Lower leg skin (tissue), 4 donors: ENCODE measurements around the gene CPT1A. TPM values are rescaled to one million over a fixed set of nuclear protein-coding genes. Genes with fewer than 3 reads are reported as not detected.
"Not testable (repeated sequence)": the region's sequence is repeated elsewhere in the genome, so short reads cannot be mapped to it uniquely, and the experiment has no call there.

Experiments
- DNase-seq, 2 donors: peaks; one replicate each; pipeline ENCODE4 v3.0.0-alpha.2; 2019; ENCODE audit warnings: low spot score in 2 of 2
- H3K4me3 ChIP-seq: fragments of 200-600 bp; sonication (generic); 2 replicates; pipeline ENCODE4 v1.5.1; 2017; ENCODE audit warnings: mild to moderate bottlenecking, low read depth; ENCODE audit not compliant: poor library complexity, severe bottlenecking
- CTCF ChIP-seq, 3 donors: fragments of 450-650 bp; IDR thresholded peaks; one replicate each; pipeline ENCODE4 v1.5.1; 2016; ENCODE audit warnings: antibody characterized with exemption in 3 of 3, mild to moderate bottlenecking in 3 of 3, moderate library complexity in 2 of 3
- POLR2A ChIP-seq, 2 donors: fragments of 450-650 bp; IDR thresholded peaks; one replicate each; pipeline ENCODE4 v1.6.1; 2016 to 2017; ENCODE audit warnings: antibody characterized with exemption in 2 of 2, mild to moderate bottlenecking in 1 of 2, moderate library complexity in 1 of 2
- WGBS, 2 donors: methylation state at CpG; one replicate each; pipeline ENCODE4 v1.1.5; 2018; 5-methylcytosine and 5-hydroxymethylcytosine counted together
- intact Hi-C: fragments of 100-400 bp; cut with DNase I; formaldehyde crosslinking; loops from one replicate; pipeline ENCODE4 v1.15.0; 2023; ENCODE audit warnings: low total_unique reads
- total RNA-seq, 4 donors: library from RNA; depleted of rRNA; stranded (reverse); fragments of >200 nt; gene quantifications; one replicate each; pipeline ENCODE4 v1.1.0, GENCODE V29; 2016

CPT1A gene
- total RNA-seq, 4 donors from 2014 or later = 23.4 to 95.8 (median 46.0) TPM

DNA sequence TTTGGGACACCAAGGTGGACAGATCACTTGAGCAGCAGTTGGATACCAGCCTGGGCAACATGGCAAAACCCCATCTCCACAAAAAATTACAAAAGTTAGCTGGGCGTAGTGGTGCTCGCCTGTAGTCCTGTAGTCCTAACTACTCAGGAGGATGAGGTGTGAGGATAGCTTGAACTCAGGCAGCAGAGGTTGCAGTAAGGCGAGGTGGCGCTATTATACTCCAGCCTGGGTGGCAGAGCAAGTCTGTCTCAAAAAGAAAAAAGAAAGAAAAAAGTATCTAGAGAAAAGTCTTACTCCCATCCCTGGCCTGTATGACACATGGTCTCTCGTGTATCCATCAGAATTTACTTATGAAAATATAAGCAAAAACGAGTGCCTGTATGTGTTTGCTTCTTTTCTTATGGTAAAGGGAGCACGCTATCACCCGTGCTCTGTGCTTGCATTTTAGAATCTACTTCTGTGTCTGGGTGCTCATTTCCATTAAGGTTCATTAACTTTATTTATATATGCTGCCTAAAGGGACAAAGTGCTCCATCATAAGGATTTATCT is 15.4 kb upstream of the CPT1A start:
- intact Hi-C loops = no loop called here
- no peak for TF ChIP-seq POLR2A (IDR thresholded peaks at IDR 0.05)
- TF ChIP-seq CTCF (IDR thresholded peaks at IDR 0.05) = no peak
- H3K4me3 ChIP-seq = no peak overlapping the region
- DNase-seq = no peak
- WGBS, 2 donors = 70 to 76% methylated on average over 8 of the region's 8 CpGs

DNA sequence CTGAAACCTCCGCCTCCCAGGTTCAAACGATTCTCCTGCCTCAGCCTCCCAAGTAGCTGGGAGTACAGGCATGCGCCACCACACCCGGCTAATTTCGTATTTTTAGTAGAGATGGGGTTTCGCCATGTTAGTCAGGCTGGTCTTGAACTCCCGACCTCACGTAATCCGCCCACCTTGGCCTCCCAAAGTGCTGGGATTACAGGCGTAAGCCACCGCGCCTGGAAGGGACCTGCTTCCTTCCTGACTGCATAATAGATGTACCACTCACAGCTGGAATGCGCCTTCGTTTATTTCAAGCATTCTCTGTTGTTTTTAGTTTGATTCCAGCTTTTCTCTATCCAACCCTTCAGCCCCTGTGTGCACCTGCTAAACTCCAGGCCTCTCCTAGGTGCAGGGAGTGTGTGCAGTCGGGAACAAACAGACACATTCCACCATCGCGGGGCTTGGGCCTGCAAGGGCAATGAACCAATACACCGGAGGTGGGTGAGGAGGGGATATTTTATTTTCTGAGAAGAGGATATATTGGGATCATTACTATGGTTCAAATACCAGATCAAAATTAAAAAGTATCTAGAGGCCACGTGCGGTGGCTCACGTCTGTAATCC is 14.8 kb upstream of the CPT1A start:
- not testable (repeated sequence) for DNase-seq, H3K4me3 ChIP-seq
- WGBS, 2 donors = 87 to 93% methylated on average over 21 of the region's 21 CpGs

GRCh38 chr11:68855205-68855981 is 13.7 kb upstream of the CPT1A start:
- no peak for TF ChIP-seq POLR2A (IDR thresholded peaks at IDR 0.05)
- TF ChIP-seq CTCF (IDR thresholded peaks at IDR 0.05) = no peak
- H3K4me3 ChIP-seq = no peak overlapping the region
- intact Hi-C loops = no loop called here
- 10 to 11% methylated on average over 37 to 57 of the region's 62 CpGs for WGBS, 2 donors
- DNase-seq = peak in 1 of 2 donors; percentile 43

More for the DNA sequence above, 14.8 kb upstream of the CPT1A start:
- intact Hi-C loops = not testable (repeated sequence)

GRCh38 chr11:68854273-68854958 is 12.7 kb upstream of the CPT1A start:
- TF ChIP-seq CTCF (IDR thresholded peaks at IDR 0.05) = no peak
- no peak for TF ChIP-seq POLR2A (IDR thresholded peaks at IDR 0.05)
- 21 to 30% methylated on average over 42 of the region's 42 CpGs for WGBS, 2 donors
- H3K4me3 ChIP-seq = no peak overlapping the region
- no peak for DNase-seq
- intact Hi-C loops = no loop called here

DNA sequence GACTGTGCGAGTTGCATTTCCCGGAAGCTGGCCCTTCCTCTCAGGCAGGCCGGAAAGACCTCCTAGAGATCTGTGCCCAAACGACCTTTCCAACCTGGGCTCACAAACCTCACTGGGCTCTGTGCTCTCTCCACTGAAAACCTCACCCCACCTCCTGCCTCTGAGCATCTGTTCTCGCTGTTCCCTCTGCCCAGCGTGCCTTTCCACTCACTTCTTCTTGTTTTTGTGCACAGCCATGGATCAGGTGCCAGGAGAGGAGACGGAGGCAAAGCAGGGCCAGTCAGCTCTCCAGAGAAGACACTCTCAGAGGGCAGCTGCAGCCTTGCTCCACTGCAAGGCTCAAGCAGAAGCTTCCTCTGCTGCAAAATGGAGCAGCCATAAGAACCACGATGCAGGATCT is 10.9 kb upstream of the CPT1A start:
- 84 to 85% methylated on average over 8 of the region's 8 CpGs for WGBS, 2 donors
- no peak for DNase-seq
- intact Hi-C loops = no loop called here
- TF ChIP-seq POLR2A (IDR thresholded peaks at IDR 0.05) = no peak
- no peak for TF ChIP-seq CTCF (IDR thresholded peaks at IDR 0.05)
- H3K4me3 ChIP-seq = no peak overlapping the region

- H3K4me3 ChIP-seq = no peak overlapping the region
- DNase-seq = no peak
- TF ChIP-seq POLR2A (IDR thresholded peaks at IDR 0.05) = no peak
- TF ChIP-seq CTCF (IDR thresholded peaks at IDR 0.05) = no peak
- 88 to 91% methylated on average over 15 of the region's 15 CpGs for WGBS, 2 donors
- intact Hi-C loops = no loop called here
Measured at GRCh38 chr11:68848429-68848828, 6.7 kb upstream of the CPT1A start.
